Activated naive CD4-positive, alpha-beta T cell treated with anti-CD3 and anti-CD28 coated beads for 36 hours (primary cell): ENCODE measurements around the gene DNAJC17. TPM values are rescaled to one million over a fixed set of nuclear protein-coding genes. Genes with fewer than 3 reads are reported as not detected.
A peak's percentile ranks its signal among the peaks of the same experiment; 100 is the strongest.

ENCODE experiments used
- CTCF ChIA-PET: fragments of 350-600 bp; sonication (Branson Sonifier 250); formaldehyde crosslinking; loops from one replicate; lab custom pipeline; 2021; ENCODE audit warnings: antibody characterized with exemption; lab: Charles Lee
- DNase-seq: peaks from one replicate; pipeline ENCODE4 v3.0.0-alpha.2; 2020
- H3K27ac Mint-ChIP-seq: one replicate; pipeline ENCODE4 v1.8.0; 2021; ENCODE audit warnings: mild to moderate bottlenecking, mixed read lengths
- H3K27me3 Mint-ChIP-seq: one replicate; pipeline ENCODE4 v1.8.0; 2021; ENCODE audit warnings: low read depth, mixed read lengths
- H3K36me3 Mint-ChIP-seq: one replicate; pipeline ENCODE4 v1.8.0; 2021; ENCODE audit warnings: low read depth, mixed read lengths
- H3K4me1 Mint-ChIP-seq: one replicate; pipeline ENCODE4 v1.8.0; 2021; ENCODE audit warnings: low read depth, mixed read lengths
- H3K4me3 Mint-ChIP-seq: one replicate; pipeline ENCODE4 v1.8.0; 2021; ENCODE audit warnings: mild to moderate bottlenecking, moderate library complexity, mixed read lengths
- H3K9me3 Mint-ChIP-seq: one replicate; pipeline ENCODE4 v1.8.0; 2021; ENCODE audit warnings: mixed read lengths
- intact Hi-C: fragments of 100-400 bp; cut with micrococcal nuclease; formaldehyde crosslinking; loops from one replicate; pipeline ENCODE4 v1.15.1; 2023
- total RNA-seq, 2 experiments: library from RNA; stranded (reverse); gene quantifications; one replicate each; pipeline ENCODE4 v1.2.3, GENCODE V29; 2021

The DNAJC17 gene
- total RNA-seq, 2 experiments from 2014 or later: 25.9 to 28.1 TPM

DNA sequence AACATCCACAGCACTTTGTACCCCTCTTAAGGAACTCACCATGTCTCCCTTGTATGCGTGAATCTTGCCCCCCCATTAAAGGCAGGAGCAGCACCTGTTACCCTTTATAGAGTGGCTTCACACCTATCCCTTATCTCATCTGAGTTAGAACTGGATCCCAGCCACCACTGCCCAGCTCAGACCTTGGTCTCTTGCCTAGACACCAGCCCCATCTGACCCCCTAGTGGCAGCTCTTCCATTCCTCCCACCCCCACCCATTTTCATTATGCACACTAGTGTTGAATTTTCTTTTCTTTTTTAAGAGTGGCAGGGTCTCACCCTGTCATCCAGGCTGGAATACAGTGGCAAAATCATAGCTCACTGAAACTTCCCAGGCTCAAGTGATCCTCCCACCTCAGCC lies 3.6 kb downstream of the DNAJC17 start:
- H3K4me3 Mint-ChIP-seq: no peak overlapping the region
- intact Hi-C loops: no loop called here
- no peaks in the 10 kb centered on the region for H3K9me3 Mint-ChIP-seq
- H3K4me1 Mint-ChIP-seq: peaks cover 42% of the 10 kb centered on the region
- no peak for DNase-seq
- peaks cover 21% of the 10 kb centered on the region for H3K36me3 Mint-ChIP-seq
- CTCF ChIA-PET: interaction anchor here (0.6 to 1.2 kb wide), 8 partner anchors 16 to 215 kb away, joined by 3 to 6 read pairs (median 4); no protein-coding TSS in a partner anchor
- no peak overlapping the region for H3K27ac Mint-ChIP-seq
- H3K27me3 Mint-ChIP-seq: no peaks in the 10 kb centered on the region

DNA sequence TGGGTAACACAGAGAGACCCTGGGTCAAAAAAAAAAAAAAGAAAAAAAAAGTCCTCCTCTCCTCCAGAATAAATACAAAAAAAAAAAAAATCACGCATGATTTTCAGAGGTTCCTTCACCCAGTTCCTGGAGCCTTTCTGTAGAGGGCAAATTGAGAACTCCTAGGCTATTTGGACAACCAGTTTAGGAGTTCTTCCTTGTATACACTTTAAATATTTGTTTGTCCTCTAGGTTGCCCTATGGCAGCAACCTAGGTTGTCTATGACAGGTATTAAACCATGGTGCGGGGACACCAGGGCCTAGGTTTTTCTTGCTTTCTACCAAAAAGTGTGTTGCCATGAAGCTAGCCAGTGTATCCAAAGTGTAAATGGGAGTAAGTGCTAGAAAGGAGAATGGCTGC lies 4.2 kb downstream of the DNAJC17 start:
- Mint-ChIP-seq H3K36me3 (peaks cover 24% of the 10 kb centered on the region), H3K9me3 (no peaks in the 10 kb centered on the region), H3K27ac (no peak overlapping the region), H3K4me3 (no peak overlapping the region), H3K27me3 (no peaks in the 10 kb centered on the region), H3K4me1 (peaks cover 42% of the 10 kb centered on the region)
- intact Hi-C loops: no loop called here
- DNase-seq: no peak
- CTCF ChIA-PET: interaction anchor here (0.6 to 1.2 kb wide), 6 partner anchors 16 to 118 kb away, joined by 3 to 6 read pairs (median 4); no protein-coding TSS in a partner anchor

DNA sequence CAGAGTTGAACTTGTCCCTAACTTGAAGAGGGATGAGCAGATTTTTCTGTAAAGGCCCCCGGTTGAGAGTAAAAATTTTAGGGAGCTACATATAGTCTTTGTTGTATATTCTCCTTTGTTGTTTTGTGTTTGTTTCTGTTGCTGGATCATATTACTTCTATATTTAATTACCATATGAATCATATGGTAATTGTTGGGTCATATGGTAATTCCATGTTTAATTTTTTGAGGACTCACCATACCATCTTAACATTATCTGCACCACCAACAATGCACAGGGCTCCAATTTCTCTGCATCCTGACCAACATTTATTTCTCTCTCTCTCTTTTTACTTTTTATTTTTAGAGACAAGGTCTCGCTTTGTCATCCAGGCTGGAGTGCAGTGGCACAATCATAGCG lies 7.8 kb downstream of the DNAJC17 start:
- intact Hi-C loops: no loop called here
- CTCF ChIA-PET: interaction anchor here (0.6 kb wide), 1 partner anchor 22 kb away, joined by 4 read pairs; no protein-coding TSS in a partner anchor
- Mint-ChIP-seq H3K4me3 (no peak overlapping the region), H3K27ac (no peak overlapping the region), H3K27me3 (no peaks in the 10 kb centered on the region), H3K4me1 (peaks cover 42% of the 10 kb centered on the region), H3K9me3 (no peaks in the 10 kb centered on the region), H3K36me3 (peaks cover 24% of the 10 kb centered on the region)
- no peak for DNase-seq

DNA sequence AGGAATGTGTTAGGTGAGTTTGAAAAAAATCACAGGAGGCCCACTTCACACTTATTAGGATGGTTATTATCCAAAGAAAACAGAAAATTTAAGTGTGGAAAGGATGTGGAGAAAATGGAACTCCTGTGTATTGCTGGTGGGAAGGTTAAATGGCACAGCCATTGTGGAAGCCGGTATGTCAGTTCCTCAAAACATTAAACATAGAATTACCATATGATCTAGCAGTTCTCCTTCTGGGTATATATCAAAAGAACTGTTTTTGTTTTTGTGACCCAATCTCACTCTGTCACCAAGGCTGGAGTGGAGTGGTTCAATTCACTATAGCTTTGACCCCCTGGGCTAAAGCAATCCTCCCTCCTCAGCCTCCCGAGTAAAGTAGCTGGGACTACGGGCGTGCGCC lies 10.8 kb downstream of the DNAJC17 start:
- no peaks in the 10 kb centered on the region for H3K27me3 Mint-ChIP-seq
- H3K4me1 Mint-ChIP-seq: peaks cover 41% of the 10 kb centered on the region
- intact Hi-C loops: no loop called here
- peaks cover 17% of the 10 kb centered on the region for H3K36me3 Mint-ChIP-seq
- H3K27ac Mint-ChIP-seq: no peak overlapping the region
- H3K4me3 Mint-ChIP-seq: no peak overlapping the region
- CTCF ChIA-PET: interaction anchor here (1.1 kb wide), 2 partner anchors 10 to 14 kb away, joined by 3 read pairs; no protein-coding TSS in a partner anchor
- DNase-seq: no peak
- H3K9me3 Mint-ChIP-seq: no peaks in the 10 kb centered on the region

GRCh38 chr15:40796041-40796440 lies 11.2 kb downstream of the DNAJC17 start:
- peaks cover 39% of the 10 kb centered on the region for H3K4me1 Mint-ChIP-seq
- no peak overlapping the region for H3K27ac Mint-ChIP-seq

GRCh38 chr15:40793216-40793989 lies 13.9 kb downstream of the DNAJC17 start:
- Mint-ChIP-seq H3K9me3 (no peaks in the 10 kb centered on the region), H3K27ac (no peak overlapping the region), H3K4me3 (no peak overlapping the region), H3K4me1 (peaks cover 32% of the 10 kb centered on the region), H3K27me3 (no peaks in the 10 kb centered on the region), H3K36me3 (peaks cover 9% of the 10 kb centered on the region)
- intact Hi-C loops: no loop called here
- DNase-seq: peak; percentile 52
- CTCF ChIA-PET: interaction anchor here (0.6 to 1.0 kb wide), 3 partner anchors 13 to 474 kb away, joined by 3 read pairs; no protein-coding TSS in a partner anchor

More at GRCh38 chr15:40796041-40796440, 11.2 kb downstream of the DNAJC17 start:
- Mint-ChIP-seq H3K9me3 (no peaks in the 10 kb centered on the region), H3K27me3 (no peaks in the 10 kb centered on the region), H3K36me3 (peaks cover 15% of the 10 kb centered on the region), H3K4me3 (no peak overlapping the region)
- intact Hi-C loops: no loop called here
- CTCF ChIA-PET: no interaction called here
- no peak for DNase-seq

DNA sequence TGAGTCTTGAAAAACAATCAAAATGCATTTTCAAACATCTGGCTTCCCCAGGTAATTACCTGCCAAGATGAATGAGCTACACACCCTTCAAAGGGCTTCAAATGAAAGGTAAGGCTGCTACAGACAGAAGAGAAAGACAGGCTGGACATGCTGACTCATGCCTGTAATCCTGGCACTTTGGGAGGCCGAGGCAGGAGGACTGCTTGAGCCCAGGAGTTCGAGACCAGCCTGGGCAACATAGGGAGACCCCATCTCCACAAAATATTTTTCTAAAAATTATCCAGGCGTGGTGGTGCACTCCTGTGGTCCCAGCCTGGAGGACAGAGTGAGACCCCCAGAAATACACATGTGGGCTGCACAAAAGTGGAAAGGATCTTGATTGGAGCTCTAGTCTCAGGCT lies 14.9 kb downstream of the DNAJC17 start:
- DNase-seq: no peak
- intact Hi-C loops: no loop called here
- Mint-ChIP-seq H3K27ac (no peak overlapping the region), H3K4me1 (peaks cover 33% of the 10 kb centered on the region), H3K4me3 (no peak overlapping the region), H3K27me3 (no peaks in the 10 kb centered on the region), H3K36me3 (peaks cover 1% of the 10 kb centered on the region), H3K9me3 (no peaks in the 10 kb centered on the region)
- CTCF ChIA-PET: interaction anchor here (0.6 kb wide), 1 partner anchor 475 kb away, joined by 3 read pairs; no protein-coding TSS in a partner anchor

GRCh38 chr15:40790718-40791117 lies 16.6 kb downstream of the DNAJC17 start:
- Mint-ChIP-seq H3K36me3 (peaks cover 1% of the 10 kb centered on the region), H3K4me3 (no peak overlapping the region), H3K27ac (no peak overlapping the region), H3K27me3 (no peaks in the 10 kb centered on the region), H3K9me3 (no peaks in the 10 kb centered on the region), H3K4me1 (peaks cover 43% of the 10 kb centered on the region)
- no peak for DNase-seq
- CTCF ChIA-PET: interaction anchor here (0.8 to 1.3 kb wide), 2 partner anchors 9 to 24 kb away, joined by 3 to 7 read pairs; no protein-coding TSS in a partner anchor
- intact Hi-C loops: no loop called here

DNA sequence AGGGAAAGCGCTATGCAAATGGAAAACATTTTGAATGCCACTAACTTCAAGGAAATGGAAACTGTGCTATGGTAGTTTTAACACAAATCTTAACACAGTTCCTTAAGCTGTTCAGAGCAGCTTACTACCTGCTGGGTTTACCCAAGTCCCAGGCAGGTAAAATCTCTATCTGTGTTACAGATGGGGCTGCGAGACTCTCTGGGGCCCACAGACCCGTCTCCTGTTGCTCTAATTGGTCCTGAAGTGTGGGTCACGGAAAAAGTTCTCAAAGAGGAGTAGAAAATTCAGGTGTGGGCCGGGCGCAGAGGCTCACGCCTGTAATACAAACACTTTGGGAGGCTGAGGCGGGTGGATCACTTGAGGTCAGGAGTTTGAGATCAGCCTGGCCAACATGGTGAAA lies 17.3 kb downstream of the DNAJC17 start:
- H3K4me1 Mint-ChIP-seq: peaks cover 40% of the 10 kb centered on the region
- no peak overlapping the region for H3K4me3 Mint-ChIP-seq
- no peaks in the 10 kb centered on the region for H3K27me3 Mint-ChIP-seq
- peaks cover 1% of the 10 kb centered on the region for H3K36me3 Mint-ChIP-seq
- no peak overlapping the region for H3K27ac Mint-ChIP-seq
- intact Hi-C loops: loop anchor here (5.0 kb wide), 1 partner anchor 93 kb away; the partner anchor contains the start of gene RAD51
- no peak for DNase-seq
- CTCF ChIA-PET: interaction anchor here (0.8 kb wide), 1 partner anchor 23 kb away, joined by 3 read pairs; no protein-coding TSS in a partner anchor
- no peaks in the 10 kb centered on the region for H3K9me3 Mint-ChIP-seq

GRCh38 chr15:40789119-40789518 lies 18.2 kb downstream of the DNAJC17 start:
- no peaks in the 10 kb centered on the region for H3K27me3 Mint-ChIP-seq
- peaks cover 1% of the 10 kb centered on the region for H3K36me3 Mint-ChIP-seq
- H3K27ac Mint-ChIP-seq: no peak overlapping the region
- CTCF ChIA-PET: interaction anchor here (1.8 kb wide), 1 partner anchor 69 kb away, joined by 5 read pairs; no protein-coding TSS in a partner anchor
- H3K9me3 Mint-ChIP-seq: no peaks in the 10 kb centered on the region
- no peak overlapping the region for H3K4me3 Mint-ChIP-seq
- H3K4me1 Mint-ChIP-seq: peaks cover 40% of the 10 kb centered on the region
- DNase-seq: no peak
- intact Hi-C loops: loop anchor here (5.0 kb wide), 1 partner anchor 92 kb away; the partner anchor contains the start of gene RAD51

GRCh38 chr15:40787991-40788390 lies 19.3 kb downstream of the DNAJC17 start:
- no peaks in the 10 kb centered on the region for H3K9me3 Mint-ChIP-seq
- CTCF ChIA-PET: interaction anchor here (0.6 to 1.8 kb wide), 7 partner anchors 16 to 104 kb away, joined by 3 to 5 read pairs (median 3); no protein-coding TSS in a partner anchor
- no peaks in the 10 kb centered on the region for H3K27me3 Mint-ChIP-seq
- no peak overlapping the region for H3K4me3 Mint-ChIP-seq
- H3K27ac Mint-ChIP-seq: peak overlapping the region; percentile 50
- peaks cover 31% of the 10 kb centered on the region for H3K4me1 Mint-ChIP-seq
- H3K36me3 Mint-ChIP-seq: peaks cover 1% of the 10 kb centered on the region
- intact Hi-C loops: loop anchor here (1.0 to 5.0 kb wide), 4 partner anchors 19 to 194 kb away; partner anchors contain the start of genes DNAJC17, KNL1, RAD51 and VPS18
- no peak for DNase-seq

DNA sequence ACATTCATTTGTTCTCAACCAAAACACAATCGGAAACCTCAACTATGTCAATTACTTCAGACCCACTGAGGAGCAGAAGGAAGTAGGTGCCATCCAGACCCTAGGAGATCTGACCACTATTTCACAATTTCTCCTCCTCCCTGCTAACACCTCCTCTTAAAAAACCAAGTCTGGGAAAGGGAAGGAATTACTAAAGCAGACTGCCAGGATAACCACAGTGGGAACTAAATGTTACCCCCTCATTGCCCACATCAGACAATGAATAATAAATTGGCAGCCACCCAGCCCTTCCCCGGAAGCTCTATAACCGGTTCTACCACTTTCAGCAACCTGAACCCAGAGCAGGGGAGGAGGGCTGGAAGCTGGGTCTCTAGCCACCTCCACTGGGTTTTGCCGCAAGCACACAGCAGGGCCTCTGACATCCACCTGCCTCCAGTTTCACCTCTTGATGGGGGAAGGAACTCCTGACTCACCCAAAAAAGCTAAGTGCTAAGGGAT lies 19.9 kb downstream of the DNAJC17 start:
- CTCF ChIA-PET: interaction anchor here (0.6 to 2.1 kb wide), 7 partner anchors 16 to 107 kb away, joined by 3 to 7 read pairs (median 3); no protein-coding TSS in a partner anchor
- DNase-seq: peak; percentile 83
- H3K4me3 Mint-ChIP-seq: no peak overlapping the region
- peaks cover 3% of the 10 kb centered on the region for H3K36me3 Mint-ChIP-seq
- intact Hi-C loops: loop anchor here (1.0 to 5.0 kb wide), 4 partner anchors 20 to 193 kb away; partner anchors contain the start of genes DNAJC17, KNL1, RAD51 and VPS18
- H3K27me3 Mint-ChIP-seq: no peaks in the 10 kb centered on the region
- peaks cover 33% of the 10 kb centered on the region for H3K4me1 Mint-ChIP-seq
- H3K9me3 Mint-ChIP-seq: no peaks in the 10 kb centered on the region
- peak overlapping the region; percentile 50 for H3K27ac Mint-ChIP-seq
